Upper lobe of right lung (tissue), 1 donor: ENCODE data around the gene LAIR2. TPM values are rescaled to one million over a fixed set of nuclear protein-coding genes. Genes with fewer than 3 reads are reported as not detected.

Source experiments
- ATAC-seq: fragments of 200-7000 bp; cut with Tn5 transposase; one replicate; pipeline ENCODE4 v1.9.1; 2020; ENCODE audit warnings: mild to moderate bottlenecking, moderate library complexity
- DNase-seq: peaks from one replicate; pipeline ENCODE4 v3.0.0-alpha.2; 2020
- H3K27ac ChIP-seq: fragments of 200-600 bp; one replicate; pipeline ENCODE4 v1.8.0; 2022
- H3K27me3 ChIP-seq: fragments of 200-600 bp; one replicate; pipeline ENCODE4 v1.8.0; 2022; ENCODE audit warnings: mild to moderate bottlenecking
- H3K36me3 ChIP-seq: fragments of 200-600 bp; one replicate; pipeline ENCODE4 v1.8.0; 2022
- H3K4me1 ChIP-seq: fragments of 200-600 bp; one replicate; pipeline ENCODE4 v1.8.0; 2022
- H3K4me3 ChIP-seq: fragments of 200-600 bp; one replicate; pipeline ENCODE4 v1.8.0; 2022; ENCODE audit warnings: mild to moderate bottlenecking
- H3K9me3 ChIP-seq: fragments of 200-600 bp; one replicate; pipeline ENCODE4 v1.8.0; 2022
- intact Hi-C: fragments of 100-400 bp; cut with DNase I; formaldehyde crosslinking; loops from one replicate; pipeline ENCODE4 v1.11.0; 2022
- total RNA-seq: library from RNA; stranded (reverse); fragmentation: NEBNext Ultra II Directional; extraction: Animal tissue kit (Norgen Biotek cat#: 25700); gene quantifications from one replicate; pipeline ENCODE4 v1.2.1, GENCODE V29; 2021
- TF ChIP-seq, protein P1 (sequence below): fragments of 200-600 bp; IDR thresholded peaks from one replicate; pipeline ENCODE4 v1.8.0; 2022; ENCODE audit warnings: antibody characterized with exemption
- donor health status: DM: no; HTN: yes; CAD: no; lungs with severe emphysema.

Gene LAIR2
- total RNA-seq, 1 donor from 2014 or later, result not detected

GRCh38 chr19:54515156-54515555 lies 12.5 kb downstream of the LAIR2 start:
- TF ChIP-seq, protein P1, sequence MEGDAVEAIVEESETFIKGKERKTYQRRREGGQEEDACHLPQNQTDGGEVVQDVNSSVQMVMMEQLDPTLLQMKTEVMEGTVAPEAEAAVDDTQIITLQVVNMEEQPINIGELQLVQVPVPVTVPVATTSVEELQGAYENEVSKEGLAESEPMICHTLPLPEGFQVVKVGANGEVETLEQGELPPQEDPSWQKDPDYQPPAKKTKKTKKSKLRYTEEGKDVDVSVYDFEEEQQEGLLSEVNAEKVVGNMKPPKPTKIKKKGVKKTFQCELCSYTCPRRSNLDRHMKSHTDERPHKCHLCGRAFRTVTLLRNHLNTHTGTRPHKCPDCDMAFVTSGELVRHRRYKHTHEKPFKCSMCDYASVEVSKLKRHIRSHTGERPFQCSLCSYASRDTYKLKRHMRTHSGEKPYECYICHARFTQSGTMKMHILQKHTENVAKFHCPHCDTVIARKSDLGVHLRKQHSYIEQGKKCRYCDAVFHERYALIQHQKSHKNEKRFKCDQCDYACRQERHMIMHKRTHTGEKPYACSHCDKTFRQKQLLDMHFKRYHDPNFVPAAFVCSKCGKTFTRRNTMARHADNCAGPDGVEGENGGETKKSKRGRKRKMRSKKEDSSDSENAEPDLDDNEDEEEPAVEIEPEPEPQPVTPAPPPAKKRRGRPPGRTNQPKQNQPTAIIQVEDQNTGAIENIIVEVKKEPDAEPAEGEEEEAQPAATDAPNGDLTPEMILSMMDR, result no peak
- no peaks in the 10 kb centered on the region for H3K4me1 ChIP-seq
- no peaks in the 10 kb centered on the region for H3K36me3 ChIP-seq
- H3K4me3 ChIP-seq, result no peak overlapping the region
- H3K27me3 ChIP-seq, result peaks cover 6% of the 10 kb centered on the region
- no peak for ATAC-seq
- no peak for DNase-seq
- intact Hi-C loops, result no loop called here
- no peak overlapping the region for H3K27ac ChIP-seq
- no peaks in the 10 kb centered on the region for H3K9me3 ChIP-seq

- Histone ChIP-seq H3K4me1 (no peaks in the 10 kb centered on the region), H3K27me3 (peaks cover 6% of the 10 kb centered on the region), H3K4me3 (no peak overlapping the region), H3K9me3 (no peaks in the 10 kb centered on the region), H3K36me3 (no peaks in the 10 kb centered on the region), H3K27ac (no peak overlapping the region)
- ATAC-seq, result peak; percentile 69
- TF ChIP-seq, protein P1, result no peak
- intact Hi-C loops, result no loop called here
- DNase-seq, result no peak
Measured at GRCh38 chr19:54517483-54517882, 14.9 kb downstream of the LAIR2 start.

GRCh38 chr19:54518844-54519243 lies 16.2 kb downstream of the LAIR2 start:
- H3K27me3 ChIP-seq, result peaks cover 6% of the 10 kb centered on the region
- H3K36me3 ChIP-seq, result no peaks in the 10 kb centered on the region
- TF ChIP-seq, protein P1, result no peak
- H3K27ac ChIP-seq, result no peak overlapping the region
- H3K4me1 ChIP-seq, result no peaks in the 10 kb centered on the region
- no peak for DNase-seq
- intact Hi-C loops, result no loop called here
- no peak overlapping the region for H3K4me3 ChIP-seq
- no peaks in the 10 kb centered on the region for H3K9me3 ChIP-seq
- ATAC-seq, result no peak

DNA sequence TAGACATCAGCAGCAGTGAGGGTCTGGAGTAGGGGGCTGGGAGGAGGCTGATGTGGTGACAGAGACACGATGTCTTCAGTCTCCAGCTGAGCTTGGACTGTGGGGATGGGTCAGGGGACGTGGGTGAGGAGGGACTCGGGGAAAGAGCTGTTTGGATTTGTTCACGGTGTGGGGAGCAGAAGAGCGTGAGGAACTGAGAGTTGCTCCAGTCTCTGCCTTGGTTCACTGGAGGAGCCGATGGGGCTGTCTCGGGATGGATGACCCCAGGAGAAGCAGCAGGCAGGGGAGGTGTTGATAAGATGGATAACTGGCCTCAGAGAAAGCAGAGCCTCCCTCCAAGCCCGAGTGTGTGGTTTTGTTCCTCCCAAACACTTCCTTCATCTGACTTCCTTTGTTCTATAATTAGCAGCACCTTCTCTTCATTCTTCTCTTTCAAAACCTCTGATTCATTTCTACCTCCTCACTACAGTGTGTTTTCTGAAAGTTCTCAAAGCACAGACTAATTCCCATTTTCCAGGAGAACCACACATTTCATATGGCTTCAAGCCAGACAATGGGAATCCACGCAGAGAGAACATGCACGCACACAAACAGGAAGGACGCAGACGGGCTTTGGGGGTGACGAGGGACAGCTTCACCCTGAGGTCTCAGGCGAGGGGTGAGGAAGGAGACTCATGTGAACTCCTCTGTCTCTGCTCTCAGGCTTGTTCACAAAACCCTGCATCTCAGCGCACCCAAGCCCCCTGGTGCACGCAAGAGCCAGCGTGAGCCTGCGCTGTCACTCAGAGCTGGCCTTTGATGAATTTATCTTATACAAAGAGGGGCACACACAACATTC lies 18.6 kb downstream of the LAIR2 start:
- H3K27me3 ChIP-seq, result no peaks in the 10 kb centered on the region
- DNase-seq (no peak), ATAC-seq (no peak)
- no peaks in the 10 kb centered on the region for H3K36me3 ChIP-seq
- no peaks in the 10 kb centered on the region for H3K4me1 ChIP-seq
- no peak overlapping the region for H3K27ac ChIP-seq
- TF ChIP-seq, protein P1, result no peak
- no peaks in the 10 kb centered on the region for H3K9me3 ChIP-seq
- intact Hi-C loops, result no loop called here
- H3K4me3 ChIP-seq, result no peak overlapping the region

DNA sequence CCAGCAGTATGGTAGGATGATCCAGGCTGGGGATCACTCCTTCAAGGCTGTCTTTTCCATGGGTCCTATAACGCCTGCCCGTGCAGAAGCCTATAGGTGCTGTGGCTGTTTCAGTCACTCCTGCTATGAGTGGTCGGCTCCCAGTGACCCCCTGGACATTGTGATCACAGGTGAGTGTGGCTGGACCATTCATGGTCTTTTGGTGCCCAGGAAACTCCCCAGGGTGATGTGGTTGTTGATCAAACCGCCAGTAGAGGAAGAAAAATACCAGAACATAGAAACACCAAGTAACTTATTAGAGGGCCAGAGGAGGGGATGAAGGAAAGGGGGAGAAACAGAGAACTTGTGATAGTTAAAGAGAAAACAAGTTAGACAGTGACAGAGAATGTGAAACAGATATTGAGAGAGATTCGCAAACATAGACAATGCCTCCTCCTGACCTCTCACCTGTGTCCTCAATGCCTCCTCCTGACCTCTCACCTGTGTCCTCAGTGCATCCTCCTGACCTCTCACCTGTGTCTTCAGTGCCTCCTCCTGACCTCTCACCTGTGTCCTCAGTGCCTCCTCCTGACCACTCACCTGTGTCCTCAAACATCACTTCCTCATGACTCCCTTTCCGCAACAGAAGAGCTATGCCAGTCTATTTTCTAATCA lies 19.4 kb downstream of the LAIR2 start:
- H3K27ac ChIP-seq, result no peak overlapping the region
- H3K36me3 ChIP-seq, result no peaks in the 10 kb centered on the region
- no peak overlapping the region for H3K4me3 ChIP-seq
- no peaks in the 10 kb centered on the region for H3K4me1 ChIP-seq
- intact Hi-C loops, result no loop called here
- no peak for DNase-seq
- H3K9me3 ChIP-seq, result no peaks in the 10 kb centered on the region
- no peak for ATAC-seq
- TF ChIP-seq, protein P1, result no peak
- H3K27me3 ChIP-seq, result no peaks in the 10 kb centered on the region
